Endothelial cell of umbilical vein (primary cell): ENCODE results near the gene INTS12.

Experiments used
- EZH2 ChIP-seq: IDR thresholded peaks from 2 replicates; pipeline ENCODE4 v1.6.1; 2012; ENCODE audit warnings: borderline replicate concordance, low read depth, mild to moderate bottlenecking, moderate library complexity, low read length, inconsistent platforms; ENCODE audit not compliant: severe bottlenecking
- FOS ChIP-seq: IDR thresholded peaks from 2 replicates; pipeline ENCODE4 v1.6.1; 2011; ENCODE audit warnings: mild to moderate bottlenecking, low read length, moderate library complexity, borderline replicate concordance; ENCODE audit not compliant: insufficient read depth
- JUN ChIP-seq: IDR thresholded peaks from 2 replicates; pipeline ENCODE4 v1.6.1; 2011; ENCODE audit warnings: borderline replicate concordance, low read depth; ENCODE audit not compliant: insufficient read length, insufficient read depth
- MYC ChIP-seq: IDR thresholded peaks from one replicate; pipeline ENCODE4 v1.6.1; 2011; ENCODE audit warnings: mild to moderate bottlenecking, low read depth, low read length
- POLR2A ChIP-seq: IDR thresholded peaks from 2 replicates; pipeline ENCODE4 v1.6.1; 2012; ENCODE audit warnings: low read depth, mild to moderate bottlenecking, control low read depth, low read length
- POLR2AphosphoS5 ChIP-seq: IDR thresholded peaks from 2 replicates; pipeline ENCODE4 v1.6.1; 2012; ENCODE audit warnings: low read depth, mild to moderate bottlenecking, control low read depth, low read length, moderate library complexity; ENCODE audit not compliant: insufficient read depth
- TF ChIP-seq, protein P1 (sequence below), 2 donors: IDR thresholded peaks; 1 replicate in 1 of 2; 2 replicates in 1 of 2; pipeline ENCODE4 v1.5.1; 2011; ENCODE audit warnings: low read length in 2 of 2, mild to moderate bottlenecking in 2 of 2, moderate library complexity in 2 of 2, control low read depth in 1 of 2, inconsistent platforms in 1 of 2, low read depth in 1 of 2; ENCODE audit not compliant: insufficient read depth in 1 of 2; ENCODE audit errors: extremely low read depth in 1 of 2
- TF ChIP-seq, protein P2 (sequence below): IDR thresholded peaks from 2 replicates; pipeline ENCODE4 v1.6.1; 2011; ENCODE audit not compliant: insufficient read depth, insufficient read length

DNA sequence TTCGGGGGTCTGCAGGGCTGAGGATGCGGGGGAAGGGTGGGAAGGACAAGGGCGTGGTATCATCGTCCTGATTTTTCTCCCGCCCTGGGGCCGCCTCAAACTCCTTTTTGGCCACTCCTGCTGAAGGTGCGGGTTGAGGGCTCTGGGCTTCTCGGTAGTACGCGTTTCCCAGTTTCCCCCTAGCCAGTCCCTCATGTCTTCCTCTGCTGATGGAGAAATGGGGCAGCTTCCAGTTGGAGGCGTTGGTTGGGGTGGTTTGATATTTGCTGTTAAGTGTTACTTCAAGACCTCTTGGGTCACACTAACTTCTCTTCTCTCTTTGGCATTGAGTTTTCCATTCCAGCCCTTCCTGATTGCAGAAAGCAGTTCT lies 577 bp upstream of the INTS12 start:
- no peak for TF ChIP-seq POLR2AphosphoS5
- TF ChIP-seq EZH2: no peak
- TF ChIP-seq, protein P1, sequence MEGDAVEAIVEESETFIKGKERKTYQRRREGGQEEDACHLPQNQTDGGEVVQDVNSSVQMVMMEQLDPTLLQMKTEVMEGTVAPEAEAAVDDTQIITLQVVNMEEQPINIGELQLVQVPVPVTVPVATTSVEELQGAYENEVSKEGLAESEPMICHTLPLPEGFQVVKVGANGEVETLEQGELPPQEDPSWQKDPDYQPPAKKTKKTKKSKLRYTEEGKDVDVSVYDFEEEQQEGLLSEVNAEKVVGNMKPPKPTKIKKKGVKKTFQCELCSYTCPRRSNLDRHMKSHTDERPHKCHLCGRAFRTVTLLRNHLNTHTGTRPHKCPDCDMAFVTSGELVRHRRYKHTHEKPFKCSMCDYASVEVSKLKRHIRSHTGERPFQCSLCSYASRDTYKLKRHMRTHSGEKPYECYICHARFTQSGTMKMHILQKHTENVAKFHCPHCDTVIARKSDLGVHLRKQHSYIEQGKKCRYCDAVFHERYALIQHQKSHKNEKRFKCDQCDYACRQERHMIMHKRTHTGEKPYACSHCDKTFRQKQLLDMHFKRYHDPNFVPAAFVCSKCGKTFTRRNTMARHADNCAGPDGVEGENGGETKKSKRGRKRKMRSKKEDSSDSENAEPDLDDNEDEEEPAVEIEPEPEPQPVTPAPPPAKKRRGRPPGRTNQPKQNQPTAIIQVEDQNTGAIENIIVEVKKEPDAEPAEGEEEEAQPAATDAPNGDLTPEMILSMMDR (IDR thresholded peaks at IDR 0.05; ENCODE audit: extremely low read depth in 1 of 2, insufficient read depth in 1 of 2, low read depth in 1 of 2, low read length in 2 of 2): no peak
- TF ChIP-seq JUN: no peak
- TF ChIP-seq POLR2A: no peak
- no peak for TF ChIP-seq FOS
- TF ChIP-seq, protein P2, sequence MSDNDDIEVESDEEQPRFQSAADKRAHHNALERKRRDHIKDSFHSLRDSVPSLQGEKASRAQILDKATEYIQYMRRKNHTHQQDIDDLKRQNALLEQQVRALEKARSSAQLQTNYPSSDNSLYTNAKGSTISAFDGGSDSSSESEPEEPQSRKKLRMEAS: no peak
- no peak for TF ChIP-seq MYC
